Endothelial cell of umbilical vein (primary cell): ENCODE data around the gene MED26. TPM values are rescaled to one million over a fixed set of nuclear protein-coding genes. Genes with fewer than 3 reads are reported as not detected.

Experiments used
- BruUV-seq: library from RNA; stranded (reverse); fragments of 400-500 nt; replicated peaks from 2 replicates; lab custom pipeline; 2021; lab: Mats Ljungman, UMichigan
- CTCF ChIA-PET: fragments of 300-600, 350-600 bp; sonication (Branson Sonifier 250); formaldehyde crosslinking; loops from one replicate; lab custom pipeline; 2021; ENCODE audit warnings: antibody characterized with exemption, inconsistent platforms; lab: Charles Lee
- POLR2A ChIA-PET: fragments of 300-600, 350-600 bp; sonication (Branson Sonifier 250); formaldehyde crosslinking; loops from one replicate; lab custom pipeline; 2021; ENCODE audit warnings: antibody characterized with exemption, inconsistent platforms; lab: Charles Lee
- DNase-seq: peaks from one replicate; pipeline ENCODE4 v3.0.0-alpha.2; 2011; ENCODE audit warnings: low read depth, low spot score
- FAIRE-seq: peaks from 2 replicates; lab custom pipeline; 2011; peaks lifted over from hg19 to GRCh38; lab: Jason Lieb, UNC
- H2AFZ ChIP-seq: 2 replicates; pipeline ENCODE4 v1.6.0; 2012; ENCODE audit warnings: low read depth, low read length, control low read depth, inconsistent platforms
- H3K27ac ChIP-seq: 2 replicates; pipeline ENCODE4 v1.5.1; 2011; ENCODE audit warnings: low read depth, mild to moderate bottlenecking, control low read depth, low read length, moderate library complexity; ENCODE audit not compliant: insufficient read depth
- H3K27me3 ChIP-seq, 2 experiments: 2 replicates each; pipeline versions ENCODE4 v1.6.0 to v1.6.1; 2011; ENCODE audit warnings: low read length in 2 of 2, mixed read lengths in 1 of 2; ENCODE audit not compliant: control insufficient read depth in 2 of 2, insufficient read depth in 2 of 2
- H3K36me3 ChIP-seq, 2 experiments: 2 replicates in 1 of 2; 3 replicates in 1 of 2; pipeline ENCODE4 v1.5.1; 2011; ENCODE audit warnings: low read length in 2 of 2, mild to moderate bottlenecking in 1 of 2, moderate library complexity in 1 of 2; ENCODE audit not compliant: control insufficient read depth in 2 of 2, insufficient read depth in 2 of 2; ENCODE audit errors: extremely low read depth in 1 of 2
- H3K4me1 ChIP-seq: 3 replicates; pipeline ENCODE4 v1.5.1; 2011; ENCODE audit warnings: mild to moderate bottlenecking, low read length; ENCODE audit not compliant: control insufficient read depth, insufficient read depth; ENCODE audit errors: extremely low read depth
- H3K4me2 ChIP-seq: 2 replicates; pipeline ENCODE4 v1.6.1; 2011; ENCODE audit warnings: low read length, control low read depth, mixed read lengths; ENCODE audit not compliant: insufficient read depth
- H3K4me3 ChIP-seq, 3 experiments: fragments of 200-600 bp in 1 of 3; sonication (generic), shearing (Covaris generic) in 1 of 3; replicated peaks in 1 of 3; 2 replicates each; pipeline ENCODE4 v1.5.1; 2011 to 2016; ENCODE audit warnings: control low read depth in 3 of 3, low read length in 3 of 3, mild to moderate bottlenecking in 2 of 3, inconsistent platforms in 1 of 3, low read depth in 1 of 3, moderate library complexity in 1 of 3; ENCODE audit not compliant: insufficient read depth in 1 of 3
- H3K79me2 ChIP-seq: 2 replicates; pipeline ENCODE4 v1.6.0; 2012; ENCODE audit warnings: low read length, inconsistent platforms; ENCODE audit not compliant: control insufficient read depth, insufficient read depth
- H3K9ac ChIP-seq: replicated peaks from 2 replicates; pipeline ENCODE3; 2011; ENCODE audit warnings: low read length, control low read depth; ENCODE audit not compliant: insufficient read depth; ENCODE audit errors: extremely low read depth
- H3K9me1 ChIP-seq: replicated peaks from 3 replicates; pipeline ENCODE4 v1.6.0; 2011; ENCODE audit warnings: mild to moderate bottlenecking, low read length; ENCODE audit not compliant: control insufficient read depth, insufficient read depth; ENCODE audit errors: extremely low read depth
- H3K9me3 ChIP-seq: replicated peaks from 2 replicates; pipeline ENCODE4 v1.5.1; 2012; ENCODE audit warnings: low read length, inconsistent platforms; ENCODE audit not compliant: control insufficient read depth, insufficient read depth
- H4K20me1 ChIP-seq: replicated peaks from 2 replicates; pipeline ENCODE3; 2011; ENCODE audit warnings: mild to moderate bottlenecking, low read length; ENCODE audit not compliant: control insufficient read depth, insufficient read depth; ENCODE audit errors: extremely low read depth
- CTCF ChIP-seq, 2 donors: IDR thresholded peaks; 1 replicate in 1 of 2; 2 replicates in 1 of 2; pipeline ENCODE4 v1.5.1; 2011; ENCODE audit warnings: low read length in 2 of 2, mild to moderate bottlenecking in 2 of 2, moderate library complexity in 2 of 2, control low read depth in 1 of 2, inconsistent platforms in 1 of 2, low read depth in 1 of 2; ENCODE audit not compliant: insufficient read depth in 1 of 2; ENCODE audit errors: extremely low read depth in 1 of 2
- EZH2 ChIP-seq: IDR thresholded peaks from 2 replicates; pipeline ENCODE4 v1.6.1; 2012; ENCODE audit warnings: borderline replicate concordance, low read depth, mild to moderate bottlenecking, moderate library complexity, low read length, inconsistent platforms; ENCODE audit not compliant: severe bottlenecking
- FOS ChIP-seq: IDR thresholded peaks from 2 replicates; pipeline ENCODE4 v1.6.1; 2011; ENCODE audit warnings: mild to moderate bottlenecking, low read length, moderate library complexity, borderline replicate concordance; ENCODE audit not compliant: insufficient read depth
- GATA2 ChIP-seq: IDR thresholded peaks from 2 replicates; pipeline ENCODE4 v1.7.0; 2011; ENCODE audit warnings: low read depth, mild to moderate bottlenecking, moderate library complexity, mixed read lengths, low read length; ENCODE audit not compliant: insufficient read length, insufficient read depth
- JUN ChIP-seq: IDR thresholded peaks from 2 replicates; pipeline ENCODE4 v1.6.1; 2011; ENCODE audit warnings: borderline replicate concordance, low read depth; ENCODE audit not compliant: insufficient read length, insufficient read depth
- MAX ChIP-seq: IDR thresholded peaks from 2 replicates; pipeline ENCODE4 v1.6.1; 2011; ENCODE audit not compliant: insufficient read depth, insufficient read length
- MYC ChIP-seq: IDR thresholded peaks from one replicate; pipeline ENCODE4 v1.6.1; 2011; ENCODE audit warnings: mild to moderate bottlenecking, low read depth, low read length
- POLR2A ChIP-seq: IDR thresholded peaks from 2 replicates; pipeline ENCODE4 v1.6.1; 2012; ENCODE audit warnings: low read depth, mild to moderate bottlenecking, control low read depth, low read length
- POLR2AphosphoS5 ChIP-seq: IDR thresholded peaks from 2 replicates; pipeline ENCODE4 v1.6.1; 2012; ENCODE audit warnings: low read depth, mild to moderate bottlenecking, control low read depth, low read length, moderate library complexity; ENCODE audit not compliant: insufficient read depth
- dilution Hi-C: fragments of 300-500 bp; cut with MboI; formaldehyde crosslinking; loops from one replicate; pipeline ENCODE4 v1.15.0; 2019; ENCODE audit warnings: low sequenced_read_pairs; ENCODE audit not compliant: extremely low pct_ligation_motif_present
- intact Hi-C: fragments of 100-400 bp; cut with micrococcal nuclease; formaldehyde crosslinking; loops from one replicate; pipeline ENCODE4 v1.10.0; 2022
- polyA plus RNA-seq, 4 experiments: library from polyadenylated mRNA; depleted of rRNA in 3 of 4; stranded (reverse) in 3 of 4; unstranded in 1 of 4; fragments of >200 nt; gene quantifications; 2 replicates each; pipeline versions ENCODE4 v1.2.1 to v1.2.3, GENCODE V29; 2011 to 2012; ENCODE audit warnings: missing spikeins in 1 of 4
- total RNA-seq: library from RNA; stranded (reverse); gene quantifications from 2 replicates; pipeline ENCODE4 v1.2.3, GENCODE V29; 2021

MED26 gene
- total and polyA plus RNA-seq, 2 donors (not counting 3 experiments of a cell fraction or from before 2014, with no cell fraction given): 5.6 to 13.4 TPM

- H3K4me2 ChIP-seq: no peak overlapping the region
- peaks cover 26% of the 10 kb centered on the region for H3K4me1 ChIP-seq
- dilution Hi-C loops (no loop called here), intact Hi-C loops (no loop called here)
- H2AFZ ChIP-seq: no peak overlapping the region
- CTCF ChIA-PET: no interaction called here
- BruUV-seq: no TSS peak
- no peak overlapping the region for H3K27ac ChIP-seq
- DNase-seq (no peak), FAIRE-seq (no peak)
- H3K4me3 ChIP-seq: no peak overlapping the region
- POLR2A ChIA-PET: interaction anchor here (0.6 kb wide), 1 partner anchor 24 kb away, joined by 4 read pairs; no protein-coding TSS in a partner anchor
- H3K9me1 ChIP-seq: no peaks in the 10 kb centered on the region
- H3K79me2 ChIP-seq: peaks cover 89% of the 10 kb centered on the region
- TF ChIP-seq MAX (no peak), JUN (no peak)
- H4K20me1 ChIP-seq: no peaks in the 10 kb centered on the region
- no peak overlapping the region for H3K9ac ChIP-seq
- H3K9me3 ChIP-seq: no peaks in the 10 kb centered on the region
- no peaks in the 10 kb centered on the region for H3K27me3 ChIP-seq
- no peaks in the 10 kb centered on the region for H3K36me3 ChIP-seq
Observed at GRCh38 chr19:16591803-16592556, 36.0 kb downstream of the MED26 start.

- Histone ChIP-seq H2AFZ (no peak overlapping the region), H3K4me1 (peaks cover 26% of the 10 kb centered on the region), H3K36me3 (no peaks in the 10 kb centered on the region), H3K27ac (no peak overlapping the region), H3K9me3 (no peaks in the 10 kb centered on the region), H3K9ac (no peak overlapping the region), H4K20me1 (no peaks in the 10 kb centered on the region), H3K27me3 (no peaks in the 10 kb centered on the region), H3K9me1 (no peaks in the 10 kb centered on the region), H3K79me2 (peaks cover 88% of the 10 kb centered on the region), H3K4me3 (no peak overlapping the region), H3K4me2 (no peak overlapping the region)
- FAIRE-seq: no peak
- CTCF ChIA-PET: no interaction called here
- DNase-seq: no peak
- dilution Hi-C loops (no loop called here), intact Hi-C loops (no loop called here)
- TF ChIP-seq POLR2A (no peak), GATA2 (no peak), JUN (no peak), EZH2 (no peak), MAX (no peak), POLR2AphosphoS5 (no peak), FOS (no peak), MYC (no peak), CTCF (IDR thresholded peaks at IDR 0.05; ENCODE audit: extremely low read depth in 1 of 2, insufficient read depth in 1 of 2, low read depth in 1 of 2, low read length in 2 of 2) (no peak)
- no TSS peak for BruUV-seq
- POLR2A ChIA-PET: interaction anchor here (0.6 to 0.7 kb wide), 2 partner anchors 25 to 37 kb away, joined by 3 to 4 read pairs; partner anchors contain the start of gene MED26
Observed at GRCh38 chr19:16590876-16591802, 36.9 kb downstream of the MED26 start.
